Bronchial epithelial cell (primary cell): Measurements from ENCODE around the gene SEMA3F. TPM values are rescaled to one million over a fixed set of nuclear protein-coding genes. Genes with fewer than 3 reads are reported as not detected.

Experiments used
- DNase-seq: peaks from one replicate; pipeline ENCODE4 v3.0.0-alpha.2; 2010; ENCODE audit warnings: low read depth
- FAIRE-seq: peaks from 2 replicates; lab custom pipeline; 2011; peaks lifted over from hg19 to GRCh38; lab: Jason Lieb, UNC
- H3K27me3 ChIP-seq: 2 replicates; pipeline ENCODE4 v1.5.1; 2011; ENCODE audit warnings: low read length; ENCODE audit not compliant: control insufficient read depth, insufficient read depth
- H3K36me3 ChIP-seq: 2 replicates; pipeline ENCODE4 v1.5.1; 2011; ENCODE audit warnings: low read length; ENCODE audit not compliant: control insufficient read depth, insufficient read depth
- H3K4me3 ChIP-seq: 2 replicates; pipeline ENCODE4 v1.5.1; 2011; ENCODE audit warnings: mild to moderate bottlenecking, low read depth, low read length, control low read depth
- total RNA-seq: library from RNA; depleted of rRNA; stranded (reverse); fragments of >200 nt; gene quantifications from 2 replicates; pipeline ENCODE4 v1.2.1, GENCODE V29; 2014
- TF ChIP-seq, protein P1 (sequence below): IDR thresholded peaks from 2 replicates; pipeline ENCODE4 v1.5.1; 2011; ENCODE audit warnings: mild to moderate bottlenecking, moderate library complexity, low read length, control low read depth, inconsistent platforms; ENCODE audit not compliant: insufficient read depth, severe bottlenecking

SEMA3F gene
- total RNA-seq, 1 donor from 2014 or later = 35.5 TPM

DNA sequence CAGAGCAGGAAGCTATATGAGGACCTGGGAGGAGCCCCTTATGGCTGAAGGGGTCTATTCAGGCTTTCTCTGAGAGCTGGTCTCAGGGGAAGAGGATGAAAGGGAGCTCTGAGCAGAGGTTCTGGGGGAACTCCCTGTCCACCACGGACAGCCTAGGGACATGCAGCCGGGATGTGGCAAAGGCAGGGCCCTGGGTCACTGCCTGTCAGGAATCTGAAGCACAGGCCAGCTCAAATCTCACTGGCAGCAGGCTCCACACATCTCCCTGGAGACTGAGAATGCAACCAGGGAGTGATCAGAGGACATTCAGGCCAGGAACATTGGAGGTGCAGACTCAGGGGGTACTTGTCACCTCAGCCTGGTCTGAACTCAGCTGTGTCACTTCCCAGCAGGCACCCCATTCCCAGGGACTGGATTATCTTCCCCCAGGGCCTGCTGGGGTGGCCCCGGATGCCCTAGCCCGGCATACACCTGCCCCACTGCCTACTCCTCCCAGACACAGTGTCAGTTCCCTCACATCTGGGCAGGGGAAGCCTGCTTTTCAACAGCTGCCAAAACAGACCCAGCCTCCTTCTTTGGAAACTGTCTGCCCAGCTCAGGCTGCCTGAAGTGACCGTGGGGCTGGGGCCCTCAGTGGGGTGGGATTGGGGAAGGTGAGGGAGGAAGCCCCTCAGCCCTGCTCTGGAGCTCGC lies 18.3 kb upstream of the SEMA3F start:
- Histone ChIP-seq H3K27me3 (no peaks in the 10 kb centered on the region), H3K36me3 (no peaks in the 10 kb centered on the region), H3K4me3 (no peak overlapping the region)
- no peak for FAIRE-seq
- TF ChIP-seq, protein P1, sequence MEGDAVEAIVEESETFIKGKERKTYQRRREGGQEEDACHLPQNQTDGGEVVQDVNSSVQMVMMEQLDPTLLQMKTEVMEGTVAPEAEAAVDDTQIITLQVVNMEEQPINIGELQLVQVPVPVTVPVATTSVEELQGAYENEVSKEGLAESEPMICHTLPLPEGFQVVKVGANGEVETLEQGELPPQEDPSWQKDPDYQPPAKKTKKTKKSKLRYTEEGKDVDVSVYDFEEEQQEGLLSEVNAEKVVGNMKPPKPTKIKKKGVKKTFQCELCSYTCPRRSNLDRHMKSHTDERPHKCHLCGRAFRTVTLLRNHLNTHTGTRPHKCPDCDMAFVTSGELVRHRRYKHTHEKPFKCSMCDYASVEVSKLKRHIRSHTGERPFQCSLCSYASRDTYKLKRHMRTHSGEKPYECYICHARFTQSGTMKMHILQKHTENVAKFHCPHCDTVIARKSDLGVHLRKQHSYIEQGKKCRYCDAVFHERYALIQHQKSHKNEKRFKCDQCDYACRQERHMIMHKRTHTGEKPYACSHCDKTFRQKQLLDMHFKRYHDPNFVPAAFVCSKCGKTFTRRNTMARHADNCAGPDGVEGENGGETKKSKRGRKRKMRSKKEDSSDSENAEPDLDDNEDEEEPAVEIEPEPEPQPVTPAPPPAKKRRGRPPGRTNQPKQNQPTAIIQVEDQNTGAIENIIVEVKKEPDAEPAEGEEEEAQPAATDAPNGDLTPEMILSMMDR = no peak
- DNase-seq = no peak

DNA sequence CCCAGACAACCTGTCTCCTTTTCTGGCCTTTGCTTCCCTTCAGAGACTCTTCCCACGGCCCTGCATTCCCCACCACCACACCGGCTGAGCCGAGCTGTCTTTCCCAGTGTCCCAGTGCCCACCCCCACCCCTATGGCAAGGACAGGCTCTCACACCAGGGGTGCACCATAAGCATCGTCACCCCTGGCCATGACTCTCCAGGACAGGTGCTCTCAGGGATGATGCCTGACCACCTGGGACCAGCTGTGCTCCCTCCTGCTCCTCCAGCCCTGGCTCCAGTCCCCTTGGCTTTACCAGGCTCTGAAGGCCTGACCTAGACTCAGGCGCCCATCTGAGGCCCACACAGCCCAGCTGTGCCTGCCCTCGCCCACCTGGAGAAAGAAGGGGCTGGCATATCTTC lies 17.6 kb upstream of the SEMA3F start:
- Histone ChIP-seq H3K4me3 (no peak overlapping the region), H3K27me3 (no peaks in the 10 kb centered on the region), H3K36me3 (no peaks in the 10 kb centered on the region)
- FAIRE-seq (no peak), DNase-seq (no peak)
- TF ChIP-seq, protein P1 = no peak

DNA sequence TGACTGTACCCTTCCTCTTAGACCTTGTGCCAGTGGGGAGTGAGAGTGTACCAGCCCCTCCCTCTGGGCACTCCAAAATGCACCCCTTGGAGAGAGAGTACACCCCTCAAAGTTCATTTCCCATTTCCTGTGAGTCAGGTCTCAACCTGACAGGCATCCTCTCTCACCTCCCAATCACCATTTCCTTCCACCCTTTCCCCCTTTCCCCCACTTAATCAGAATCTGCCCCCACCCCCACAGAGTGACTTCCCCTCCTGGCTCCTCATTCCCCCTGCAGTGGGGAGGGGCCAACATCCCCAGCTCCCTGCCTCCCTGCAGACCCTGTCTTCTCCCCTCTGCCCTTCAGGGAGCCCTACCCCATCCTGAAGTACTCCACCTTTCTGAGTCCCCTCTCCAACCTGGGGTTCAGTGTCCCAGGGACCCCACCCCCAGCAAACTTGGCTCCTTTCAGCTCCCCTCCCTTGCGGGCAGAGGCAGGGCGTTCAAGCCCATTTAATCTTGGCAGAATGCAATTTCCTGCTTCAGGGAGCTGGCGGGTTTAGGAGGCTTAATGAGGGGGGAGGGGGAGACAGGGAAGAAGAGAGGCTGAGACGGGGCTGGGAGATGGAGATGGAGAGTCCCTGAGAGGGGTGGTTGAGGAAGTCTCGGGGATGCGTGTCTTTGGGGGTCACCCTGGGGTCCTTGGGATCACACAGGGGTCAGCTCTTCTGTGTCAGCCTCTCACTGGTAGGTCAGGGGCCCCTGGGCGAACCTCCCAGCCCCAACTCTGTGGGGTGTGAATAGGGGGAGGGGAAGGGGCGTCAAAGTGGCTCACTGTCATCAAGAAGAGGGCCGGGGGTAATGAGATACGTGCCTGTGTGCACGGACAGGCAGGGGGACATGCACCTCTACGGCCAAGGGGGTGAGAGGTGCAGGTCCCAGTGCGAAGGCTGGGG lies 16.6 kb upstream of the SEMA3F start:
- Histone ChIP-seq H3K27me3 (no peaks in the 10 kb centered on the region), H3K36me3 (no peaks in the 10 kb centered on the region), H3K4me3 (no peak overlapping the region)
- DNase-seq = peak; percentile 39
- FAIRE-seq = no peak
- TF ChIP-seq, protein P1 = no peak

DNA sequence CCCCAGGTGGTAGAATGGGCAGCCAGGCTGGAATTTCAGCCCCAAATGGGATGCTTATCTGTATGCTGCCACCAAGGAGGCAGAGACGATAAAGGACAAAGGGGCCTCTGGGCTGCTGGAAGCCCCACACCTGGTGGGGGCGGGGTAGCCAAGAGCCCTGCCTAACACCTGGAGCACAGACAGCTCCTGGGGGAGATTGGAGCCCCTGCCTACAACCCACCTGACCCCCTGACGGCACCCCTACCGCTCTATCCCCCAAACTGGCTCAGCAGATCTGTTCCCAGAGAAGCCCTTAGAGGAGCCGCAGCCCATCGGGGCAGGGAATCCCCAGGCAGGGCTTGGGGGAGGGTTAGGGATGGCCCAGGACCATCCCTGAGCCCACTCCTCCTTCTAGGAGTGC lies 15.8 kb upstream of the SEMA3F start:
- DNase-seq = no peak
- H3K4me3 ChIP-seq = no peak overlapping the region
- FAIRE-seq = no peak
- no peaks in the 10 kb centered on the region for H3K27me3 ChIP-seq
- no peaks in the 10 kb centered on the region for H3K36me3 ChIP-seq
- TF ChIP-seq, protein P1 = no peak

DNA sequence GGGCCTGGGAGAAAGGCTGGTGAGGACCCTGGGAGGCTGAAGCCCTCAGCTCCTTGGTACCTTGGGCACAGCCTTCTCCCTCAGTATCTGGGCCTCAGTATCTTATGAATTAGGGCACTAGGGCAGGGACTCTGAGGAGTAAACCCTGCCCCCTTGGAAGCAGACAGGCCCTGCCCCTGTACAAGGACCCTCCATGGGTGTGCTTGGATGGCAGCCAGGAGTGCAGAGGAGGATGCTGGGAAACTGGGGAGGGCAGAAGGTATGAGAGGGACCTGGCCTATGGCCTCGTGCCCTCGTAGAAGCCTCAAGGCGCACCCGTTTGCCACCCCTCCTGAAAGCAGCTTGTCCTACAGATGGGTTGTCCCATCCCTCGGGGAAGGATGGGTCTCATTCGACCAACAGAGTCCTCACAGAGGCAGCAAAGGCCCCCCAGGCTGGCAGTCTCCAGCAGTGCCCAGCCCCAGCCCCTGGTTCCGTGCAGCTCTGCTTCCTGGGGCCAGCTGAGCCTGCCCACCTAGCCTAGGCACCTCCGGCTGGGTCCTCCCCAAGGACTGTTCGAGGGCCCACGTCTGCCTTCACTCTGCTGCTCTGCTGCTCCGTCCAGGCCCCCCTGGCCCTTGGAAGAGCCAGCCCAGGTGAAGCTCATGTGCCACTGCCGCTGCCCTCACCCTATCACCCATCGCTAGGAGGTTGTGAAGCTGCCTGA lies 15.3 kb upstream of the SEMA3F start:
- TF ChIP-seq, protein P1 = no peak
- H3K4me3 ChIP-seq = no peak overlapping the region
- H3K27me3 ChIP-seq = no peaks in the 10 kb centered on the region
- DNase-seq (no peak), FAIRE-seq (no peak)
- H3K36me3 ChIP-seq = no peaks in the 10 kb centered on the region
